ENCODE measurements around the gene PRKN. TPM values are rescaled to one million over a fixed set of nuclear protein-coding genes. Genes with fewer than 3 reads are reported as not detected.

PRKN gene
- total RNA-seq, 1 donor from 2014 or later, result 7.0 TPM

DNA sequence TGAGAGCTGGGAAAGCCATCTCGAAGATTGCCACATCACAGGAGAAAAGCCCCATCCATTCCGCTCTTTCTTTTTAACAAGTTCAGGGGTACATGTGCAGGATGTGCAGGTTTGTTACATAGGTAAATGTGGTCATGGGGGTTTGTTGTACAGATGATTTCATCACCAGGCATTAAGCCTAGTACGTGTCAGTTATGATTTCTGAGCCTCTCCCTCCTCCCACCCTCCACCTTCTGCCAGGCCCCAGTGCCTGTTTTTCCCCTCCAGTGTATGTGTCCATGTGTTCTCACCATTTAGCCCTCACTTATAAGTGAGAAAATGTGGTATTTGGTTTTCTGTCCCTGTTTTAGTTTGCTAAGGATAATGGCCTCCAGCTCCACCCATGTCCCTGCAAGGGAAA is 887.2 kb downstream of the PRKN start:
- no peaks in the 10 kb centered on the region for H3K9me3 Mint-ChIP-seq (ENCODE audit: unreplicated experiment)
- peaks cover 2% of the 10 kb centered on the region for H3K27me3 Mint-ChIP-seq (ENCODE audit: unreplicated experiment)
- no peak overlapping the region for H3K4me3 Mint-ChIP-seq (ENCODE audit: unreplicated experiment)
- no peaks in the 10 kb centered on the region for H3K36me3 Mint-ChIP-seq (ENCODE audit: unreplicated experiment)
- TF ChIP-seq, protein P1, sequence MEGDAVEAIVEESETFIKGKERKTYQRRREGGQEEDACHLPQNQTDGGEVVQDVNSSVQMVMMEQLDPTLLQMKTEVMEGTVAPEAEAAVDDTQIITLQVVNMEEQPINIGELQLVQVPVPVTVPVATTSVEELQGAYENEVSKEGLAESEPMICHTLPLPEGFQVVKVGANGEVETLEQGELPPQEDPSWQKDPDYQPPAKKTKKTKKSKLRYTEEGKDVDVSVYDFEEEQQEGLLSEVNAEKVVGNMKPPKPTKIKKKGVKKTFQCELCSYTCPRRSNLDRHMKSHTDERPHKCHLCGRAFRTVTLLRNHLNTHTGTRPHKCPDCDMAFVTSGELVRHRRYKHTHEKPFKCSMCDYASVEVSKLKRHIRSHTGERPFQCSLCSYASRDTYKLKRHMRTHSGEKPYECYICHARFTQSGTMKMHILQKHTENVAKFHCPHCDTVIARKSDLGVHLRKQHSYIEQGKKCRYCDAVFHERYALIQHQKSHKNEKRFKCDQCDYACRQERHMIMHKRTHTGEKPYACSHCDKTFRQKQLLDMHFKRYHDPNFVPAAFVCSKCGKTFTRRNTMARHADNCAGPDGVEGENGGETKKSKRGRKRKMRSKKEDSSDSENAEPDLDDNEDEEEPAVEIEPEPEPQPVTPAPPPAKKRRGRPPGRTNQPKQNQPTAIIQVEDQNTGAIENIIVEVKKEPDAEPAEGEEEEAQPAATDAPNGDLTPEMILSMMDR (IDR thresholded peaks at IDR 0.05; ENCODE audit: partially characterized antibody, unreplicated experiment), result no peak
- peaks cover 12% of the 10 kb centered on the region for H3K4me1 Mint-ChIP-seq (ENCODE audit: low read depth, unreplicated experiment)
- H3K27ac Mint-ChIP-seq (ENCODE audit: unreplicated experiment), result no peak overlapping the region
- no peak for DNase-seq

DNA sequence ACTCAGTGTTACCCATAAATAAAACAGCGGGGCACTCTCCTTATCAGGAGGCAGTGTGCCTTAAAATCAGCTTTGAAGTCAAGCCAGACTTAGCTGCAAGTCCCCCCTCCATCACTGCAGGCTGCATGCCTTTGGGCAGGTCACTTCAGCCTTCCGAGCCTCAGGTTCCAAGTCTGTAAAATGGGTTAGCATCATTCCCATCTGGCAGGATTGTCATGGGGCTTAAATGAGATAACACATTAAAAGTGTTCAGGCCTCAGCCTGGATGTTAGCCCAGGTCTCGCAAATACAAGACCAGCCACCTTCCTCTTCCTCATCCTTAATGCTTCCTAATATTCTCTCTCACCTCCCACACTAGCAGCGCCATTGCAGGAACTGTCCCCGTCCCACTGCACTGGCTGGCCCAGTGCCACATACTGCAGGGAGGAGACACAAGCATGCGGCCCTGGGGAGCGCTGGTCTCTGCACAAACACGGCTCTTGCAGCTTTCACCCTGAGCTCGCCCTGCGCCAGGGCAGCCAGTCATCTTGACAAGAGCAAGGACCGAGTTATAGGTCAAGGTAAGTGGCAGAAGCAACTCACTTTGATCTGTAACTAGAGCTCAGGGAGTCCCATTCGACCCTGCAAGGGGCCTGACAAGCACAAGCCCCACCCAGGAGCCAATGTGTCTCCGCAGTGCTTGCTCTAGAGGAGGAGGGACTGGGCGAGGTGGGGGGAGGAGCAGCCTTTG is 889.1 kb downstream of the PRKN start:
- H3K4me1 Mint-ChIP-seq (ENCODE audit: low read depth, unreplicated experiment), result peaks cover 12% of the 10 kb centered on the region
- TF ChIP-seq, protein P1 (IDR thresholded peaks at IDR 0.05; ENCODE audit: partially characterized antibody, unreplicated experiment), result no peak
- no peaks in the 10 kb centered on the region for H3K36me3 Mint-ChIP-seq (ENCODE audit: unreplicated experiment)
- H3K27me3 Mint-ChIP-seq (ENCODE audit: unreplicated experiment), result peaks cover 2% of the 10 kb centered on the region
- H3K9me3 Mint-ChIP-seq (ENCODE audit: unreplicated experiment), result no peaks in the 10 kb centered on the region
- no peak for DNase-seq
- H3K27ac Mint-ChIP-seq (ENCODE audit: unreplicated experiment), result peak overlapping the region; percentile 43
- no peak overlapping the region for H3K4me3 Mint-ChIP-seq (ENCODE audit: unreplicated experiment)

DNA sequence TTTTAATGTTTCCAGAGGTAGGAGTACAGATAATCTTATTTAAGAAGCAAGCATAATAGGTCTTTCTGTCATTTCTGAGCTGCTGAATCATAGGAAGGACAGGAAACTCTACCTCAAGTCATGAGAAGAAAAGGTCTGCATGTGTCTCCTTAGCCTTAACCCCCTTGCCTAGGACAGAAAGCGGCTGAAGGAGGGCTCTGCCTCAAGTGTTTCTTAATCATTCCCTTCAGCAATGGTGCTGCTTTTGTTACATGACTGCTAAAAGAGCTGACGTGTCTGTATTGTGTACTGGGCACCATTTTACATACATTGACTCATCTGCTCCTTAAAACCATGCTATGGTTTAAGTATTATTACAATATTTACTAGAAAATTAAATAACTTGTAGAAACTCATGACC is 889.7 kb downstream of the PRKN start:
- no peaks in the 10 kb centered on the region for H3K9me3 Mint-ChIP-seq (ENCODE audit: unreplicated experiment)
- no peak overlapping the region for H3K27ac Mint-ChIP-seq (ENCODE audit: unreplicated experiment)
- H3K36me3 Mint-ChIP-seq (ENCODE audit: unreplicated experiment), result no peaks in the 10 kb centered on the region
- TF ChIP-seq, protein P1 (IDR thresholded peaks at IDR 0.05; ENCODE audit: partially characterized antibody, unreplicated experiment), result no peak
- DNase-seq, result no peak
- H3K27me3 Mint-ChIP-seq (ENCODE audit: unreplicated experiment), result peaks cover 2% of the 10 kb centered on the region
- peaks cover 12% of the 10 kb centered on the region for H3K4me1 Mint-ChIP-seq (ENCODE audit: low read depth, unreplicated experiment)
- H3K4me3 Mint-ChIP-seq (ENCODE audit: unreplicated experiment), result no peak overlapping the region

DNA sequence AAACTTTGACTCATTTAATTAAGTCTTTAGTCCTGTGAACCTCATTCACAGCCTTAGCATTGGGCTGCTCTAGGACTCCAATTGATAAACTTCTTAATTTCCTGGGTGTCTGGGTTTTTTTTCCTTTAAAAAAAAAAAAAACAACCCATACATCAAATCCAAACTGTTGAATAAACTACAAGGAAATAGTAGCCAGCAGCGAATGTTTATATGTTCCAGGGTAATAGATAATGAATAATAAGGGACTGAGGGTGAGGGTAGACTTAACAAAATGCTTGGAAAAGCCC is 890.2 kb downstream of the PRKN start:
- Mint-ChIP-seq H3K27ac (ENCODE audit: unreplicated experiment) (no peak overlapping the region), H3K27me3 (ENCODE audit: unreplicated experiment) (peaks cover 2% of the 10 kb centered on the region)
- TF ChIP-seq, protein P1 (IDR thresholded peaks at IDR 0.05; ENCODE audit: partially characterized antibody, unreplicated experiment), result no peak

DNA sequence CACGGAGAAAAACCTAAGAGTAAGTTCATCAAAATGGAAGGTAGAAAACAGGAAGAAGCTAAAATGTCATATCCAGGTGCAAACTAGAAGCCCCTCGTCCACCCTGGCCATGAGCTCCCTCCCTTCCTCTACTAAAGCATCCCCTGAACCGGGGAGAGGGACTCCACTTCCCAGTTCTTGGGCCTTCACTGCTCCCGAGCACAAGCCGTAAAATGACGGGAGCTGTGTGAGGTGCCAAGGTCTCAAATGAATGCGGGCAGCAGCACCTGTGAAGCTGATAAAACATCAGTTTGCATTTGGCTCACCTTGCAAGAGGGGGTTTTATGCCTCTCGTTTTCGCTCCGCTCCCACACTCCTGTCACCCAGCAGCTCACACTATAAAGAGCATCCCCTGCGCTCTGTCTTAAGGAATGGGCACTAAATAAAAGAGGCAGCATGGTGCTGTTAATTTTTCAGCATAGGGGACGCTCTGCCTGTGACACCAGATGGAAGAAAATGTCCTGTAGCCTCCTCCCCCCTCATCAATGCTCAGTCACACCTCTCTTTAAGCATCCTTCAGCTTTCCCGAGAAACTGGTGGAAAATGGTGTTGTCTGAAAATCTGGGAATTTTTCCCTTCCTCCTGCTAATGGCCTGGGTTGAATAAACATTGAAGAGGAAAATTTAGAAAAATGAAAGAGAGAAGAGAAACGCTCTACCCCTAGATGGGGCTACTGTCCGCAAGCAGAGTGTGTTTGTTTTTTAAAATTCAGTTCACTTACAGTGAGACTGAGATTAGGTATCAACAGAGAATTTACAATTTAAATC is 890.7 kb downstream of the PRKN start:
- Mint-ChIP-seq H3K4me1 (ENCODE audit: low read depth, unreplicated experiment) (peaks cover 12% of the 10 kb centered on the region), H3K27me3 (ENCODE audit: unreplicated experiment) (peaks cover 2% of the 10 kb centered on the region), H3K4me3 (ENCODE audit: unreplicated experiment) (no peak overlapping the region), H3K27ac (ENCODE audit: unreplicated experiment) (no peak overlapping the region), H3K36me3 (ENCODE audit: unreplicated experiment) (no peaks in the 10 kb centered on the region), H3K9me3 (ENCODE audit: unreplicated experiment) (no peaks in the 10 kb centered on the region)
- TF ChIP-seq, protein P1 (IDR thresholded peaks at IDR 0.05; ENCODE audit: partially characterized antibody, unreplicated experiment), result peak; percentile 22
- DNase-seq, result no peak

More for the DNA sequence above, 890.2 kb downstream of the PRKN start:
- Mint-ChIP-seq H3K36me3 (ENCODE audit: unreplicated experiment) (no peaks in the 10 kb centered on the region), H3K9me3 (ENCODE audit: unreplicated experiment) (no peaks in the 10 kb centered on the region), H3K4me3 (ENCODE audit: unreplicated experiment) (no peak overlapping the region), H3K4me1 (ENCODE audit: low read depth, unreplicated experiment) (peaks cover 12% of the 10 kb centered on the region)
- DNase-seq, result no peak
